Measurements from ENCODE around the gene TPCN2. TPM values are rescaled to one million over a fixed set of nuclear protein-coding genes. Genes with fewer than 3 reads are reported as not detected.

Gene TPCN2
- total RNA-seq, 1 experiment from 2014 or later = 20.6 TPM

DNA sequence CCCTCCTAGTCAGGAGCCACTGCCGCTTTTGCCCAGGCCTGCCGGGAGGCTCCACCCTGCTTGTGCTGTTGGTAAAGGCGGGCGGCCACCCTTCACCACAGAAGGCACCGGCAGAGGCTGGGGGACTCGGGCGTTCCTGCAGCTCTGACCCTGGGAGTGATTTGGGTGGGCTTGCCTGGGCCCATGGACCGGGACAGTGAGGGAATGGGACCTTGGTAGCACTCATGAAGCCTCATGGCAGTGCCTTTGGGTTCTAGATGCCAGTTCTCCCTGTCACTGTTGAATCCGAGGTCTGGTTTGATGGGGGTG, 4.4 kb downstream of the TPCN2 start:
- no TSS peak for BruUV-seq (replicated peaks)
- Histone ChIP-seq H3K9me3 (ENCODE audit: control insufficient read depth, insufficient read depth, low read depth, low read length) (no peaks in the 10 kb centered on the region), H3K27me3 (ENCODE audit: control insufficient read depth, insufficient read depth, low read length) (no peaks in the 10 kb centered on the region), H3K27ac (ENCODE audit: low read length) (no peak overlapping the region), H3K4me1 (ENCODE audit: control insufficient read depth, insufficient read depth, low read length) (peaks cover 26% of the 10 kb centered on the region), H3K36me3 (ENCODE audit: control insufficient read depth, insufficient read depth, low read length) (no peaks in the 10 kb centered on the region; the same call in 1 of the 2 replicates), H3K4me3 (ENCODE audit: low read depth in 2 of 2, low read length in 2 of 2) (no peak overlapping the region)
- CTCF ChIA-PET = no interaction called here
- in situ Hi-C loops (cut with HindIII; ENCODE audit: low pct_unique_long_range_greater_than_20kb, low sequenced_read_pairs) (no loop called here), intact Hi-C loops (cut with micrococcal nuclease; ENCODE audit: unreplicated experiment) (no loop called here)
- no peak for DNase-seq (ENCODE audit: low read depth, low spot score)
- ATAC-seq = no peak
- TF ChIP-seq, protein P1, sequence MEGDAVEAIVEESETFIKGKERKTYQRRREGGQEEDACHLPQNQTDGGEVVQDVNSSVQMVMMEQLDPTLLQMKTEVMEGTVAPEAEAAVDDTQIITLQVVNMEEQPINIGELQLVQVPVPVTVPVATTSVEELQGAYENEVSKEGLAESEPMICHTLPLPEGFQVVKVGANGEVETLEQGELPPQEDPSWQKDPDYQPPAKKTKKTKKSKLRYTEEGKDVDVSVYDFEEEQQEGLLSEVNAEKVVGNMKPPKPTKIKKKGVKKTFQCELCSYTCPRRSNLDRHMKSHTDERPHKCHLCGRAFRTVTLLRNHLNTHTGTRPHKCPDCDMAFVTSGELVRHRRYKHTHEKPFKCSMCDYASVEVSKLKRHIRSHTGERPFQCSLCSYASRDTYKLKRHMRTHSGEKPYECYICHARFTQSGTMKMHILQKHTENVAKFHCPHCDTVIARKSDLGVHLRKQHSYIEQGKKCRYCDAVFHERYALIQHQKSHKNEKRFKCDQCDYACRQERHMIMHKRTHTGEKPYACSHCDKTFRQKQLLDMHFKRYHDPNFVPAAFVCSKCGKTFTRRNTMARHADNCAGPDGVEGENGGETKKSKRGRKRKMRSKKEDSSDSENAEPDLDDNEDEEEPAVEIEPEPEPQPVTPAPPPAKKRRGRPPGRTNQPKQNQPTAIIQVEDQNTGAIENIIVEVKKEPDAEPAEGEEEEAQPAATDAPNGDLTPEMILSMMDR (IDR thresholded peaks at IDR 0.05) = no peak
- TF ChIP-seq SIN3A (IDR thresholded peaks at IDR 0.05; ENCODE audit: borderline replicate concordance, insufficient read depth, low read depth, low read length) (no peak), REST (IDR thresholded peaks at IDR 0.05; ENCODE audit: insufficient read depth in 1 of 2, low read depth in 2 of 2, low read length in 1 of 2) (no peak), TCF7L2 (IDR thresholded peaks at IDR 0.05; ENCODE audit: low read depth, low read length) (no peak), POLR2AphosphoS5 (IDR thresholded peaks at IDR 0.05; ENCODE audit: low read depth, low read length) (no peak)
- POLR2A ChIA-PET = no interaction called here

DNA sequence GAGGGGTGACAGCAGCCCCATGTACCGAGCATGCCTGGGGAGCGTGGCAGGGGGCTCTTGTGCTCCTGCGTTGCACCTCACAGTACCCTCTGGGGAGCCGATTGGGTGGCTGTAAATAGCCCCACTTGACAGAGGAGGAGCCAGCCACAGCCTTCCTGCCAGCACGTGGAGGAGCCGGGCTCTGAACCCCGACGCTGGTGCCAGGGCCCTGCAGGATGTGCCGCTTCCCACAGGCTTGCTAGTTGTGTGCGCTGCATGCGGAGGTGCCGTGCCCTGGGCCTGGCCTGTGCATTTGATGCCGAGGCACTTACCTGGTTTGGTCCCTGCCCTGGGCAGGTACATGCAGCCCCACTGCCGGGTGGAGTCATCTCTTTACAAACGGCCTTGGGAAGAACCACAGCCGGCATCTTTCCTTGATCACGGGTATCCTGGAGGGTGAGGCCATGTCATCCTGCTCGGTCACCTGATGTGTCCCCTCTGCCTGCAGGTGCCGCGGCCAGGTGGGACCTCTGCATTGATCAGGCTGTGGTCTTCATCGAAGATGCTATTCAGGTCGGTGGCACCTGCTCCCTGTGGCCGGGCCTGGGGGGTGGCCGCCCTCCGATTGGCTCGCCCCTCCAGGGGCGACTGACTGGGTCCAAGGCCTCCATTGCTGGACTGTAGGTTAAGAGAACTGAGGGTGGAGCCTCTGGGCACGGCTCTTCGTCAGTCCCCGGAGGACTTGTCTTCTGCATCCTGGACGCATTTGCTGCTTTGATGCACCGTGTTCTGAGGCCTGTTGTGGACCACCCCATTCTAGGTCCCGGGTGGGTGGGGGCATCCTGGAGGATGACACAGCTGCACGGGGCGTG, 5.0 kb downstream of the TPCN2 start:
- TF ChIP-seq REST (IDR thresholded peaks at IDR 0.05; ENCODE audit: insufficient read depth in 1 of 2, low read depth in 2 of 2, low read length in 1 of 2) = no peak
- no peaks in the 10 kb centered on the region for H3K27me3 ChIP-seq (ENCODE audit: control insufficient read depth, insufficient read depth, low read length)
- H3K9me3 ChIP-seq (ENCODE audit: control insufficient read depth, insufficient read depth, low read depth, low read length) = no peaks in the 10 kb centered on the region
- no peaks in the 10 kb centered on the region; the same call in 1 of the 2 replicates for H3K36me3 ChIP-seq (ENCODE audit: control insufficient read depth, insufficient read depth, low read length)
- POLR2A ChIA-PET = interaction anchor here (0.6 kb wide), 1 partner anchor 253 kb away, joined by 4 read pairs; no protein-coding TSS in a partner anchor
- ATAC-seq (no peak), DNase-seq (ENCODE audit: low read depth, low spot score) (no peak)
- H3K27ac ChIP-seq (ENCODE audit: low read length) = no peak overlapping the region
- H3K4me1 ChIP-seq (ENCODE audit: control insufficient read depth, insufficient read depth, low read length) = peaks cover 22% of the 10 kb centered on the region
- in situ Hi-C loops (cut with HindIII; ENCODE audit: low pct_unique_long_range_greater_than_20kb, low sequenced_read_pairs) = no loop called here
- intact Hi-C loops (cut with micrococcal nuclease; ENCODE audit: unreplicated experiment) = no loop called here
- no TSS peak for BruUV-seq (replicated peaks)
- H3K4me3 ChIP-seq (ENCODE audit: low read depth in 2 of 2, low read length in 2 of 2) = no peak overlapping the region
- CTCF ChIA-PET = no interaction called here
